ENCODE results near the gene FAM171A1.

GRCh38 chr10:15214237-15214636 lies 156.9 kb downstream of the FAM171A1 start:
- TF ChIP-seq POLR2A (IDR thresholded peaks at IDR 0.05), result no peak
- TF ChIP-seq CTCF (IDR thresholded peaks at IDR 0.05), result no peak
